ENCODE measurements around the gene CDH12.

DNA sequence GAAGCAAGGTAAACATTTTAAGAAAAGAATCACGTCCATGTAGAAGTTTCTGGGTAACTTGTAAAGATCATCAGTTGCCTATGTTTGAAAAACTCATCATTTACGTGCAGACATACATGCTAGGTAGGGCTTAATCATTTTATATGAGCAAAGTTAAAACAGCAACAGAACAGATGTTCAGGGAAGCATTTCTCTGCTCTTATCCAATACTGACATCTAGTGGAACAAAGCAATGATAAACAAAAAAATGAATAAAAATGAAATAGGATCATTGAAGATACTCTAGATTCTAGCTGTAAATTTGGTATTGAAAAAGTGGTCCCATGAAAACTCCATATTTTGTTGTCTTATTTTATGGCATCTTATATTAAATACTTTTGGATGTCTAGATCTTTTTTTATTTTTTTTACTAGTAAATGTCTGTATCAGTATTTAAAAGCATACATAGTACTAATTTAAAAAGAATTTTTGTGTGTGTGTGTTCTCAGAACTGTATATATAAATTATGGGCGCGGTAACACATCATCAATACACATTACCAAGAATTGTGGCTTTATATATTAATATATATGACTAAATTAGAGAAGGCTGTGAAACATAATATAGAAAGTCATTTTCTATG is 1050.2 kb downstream of the CDH12 start:
- TF ChIP-seq CTCF (IDR thresholded peaks at IDR 0.05) (peak in 1 of 2 donors; percentile 42), EP300 (IDR thresholded peaks at IDR 0.05) (no peak)

Measured in suprapubic skin (tissue), 3 donors.